Measurements from ENCODE around the gene PLS3.

GRCh38 chrX:115652221-115652620 lies 91.2 kb downstream of the PLS3 start:
- no peak for TF ChIP-seq CTCF (IDR thresholded peaks at IDR 0.05; ENCODE audit: low read depth, low read length)
- no peak for TF ChIP-seq EZH2phosphoT487 (IDR thresholded peaks at IDR 0.05; ENCODE audit: low read depth)
